Endothelial cell (in vitro differentiated cells): Measurements from ENCODE around the gene DDX25. TPM values are rescaled to one million over a fixed set of nuclear protein-coding genes. Genes with fewer than 3 reads are reported as not detected.
A peak's percentile ranks its signal among the peaks of the same experiment; 100 is the strongest.

Source experiments
- DNase-seq: peaks from one replicate; pipeline ENCODE4 v3.0.0; 2021; ENCODE audit warnings: low spot score
- H3K27ac Mint-ChIP-seq: one replicate; pipeline ENCODE4 v1.8.0; 2021; ENCODE audit warnings: mixed read lengths, inconsistent platforms; ENCODE audit not compliant: unreplicated experiment
- H3K27me3 Mint-ChIP-seq: one replicate; pipeline ENCODE4 v1.8.0; 2021; ENCODE audit warnings: mild to moderate bottlenecking, moderate library complexity, mixed read lengths, inconsistent platforms; ENCODE audit not compliant: unreplicated experiment
- H3K36me3 Mint-ChIP-seq: one replicate; pipeline ENCODE4 v1.8.0; 2021; ENCODE audit warnings: mild to moderate bottlenecking, low read depth, mixed read lengths, inconsistent platforms; ENCODE audit not compliant: unreplicated experiment
- H3K4me1 Mint-ChIP-seq: one replicate; pipeline ENCODE4 v1.8.0; 2021; ENCODE audit warnings: mild to moderate bottlenecking, mixed read lengths, inconsistent platforms; ENCODE audit not compliant: unreplicated experiment
- H3K4me3 Mint-ChIP-seq: one replicate; pipeline ENCODE4 v1.8.0; 2021; ENCODE audit warnings: mild to moderate bottlenecking, mixed read lengths, inconsistent platforms; ENCODE audit not compliant: unreplicated experiment
- H3K9me3 Mint-ChIP-seq: one replicate; pipeline ENCODE4 v1.8.0; 2021; ENCODE audit warnings: mixed read lengths, inconsistent platforms; ENCODE audit not compliant: unreplicated experiment
- CTCF ChIP-seq: fragments of 200-600 bp; sonication (generic); IDR thresholded peaks from one replicate; pipeline ENCODE4 v1.5.0; 2021; ENCODE audit warnings: antibody characterized with exemption; ENCODE audit not compliant: unreplicated experiment
- total RNA-seq: library from RNA; stranded (reverse); fragmentation: NEBNext Ultra II Directional; extraction: Animal tissue kit (Norgen Biotek cat#: 25700); gene quantifications from one replicate; pipeline ENCODE4 v1.2.1, GENCODE V29; 2021; ENCODE audit not compliant: unreplicated experiment

DDX25 gene
- total RNA-seq, 1 donor from 2014 or later = 7.5 TPM

GRCh38 chr11:125948278-125949051, 44.2 kb downstream of the DDX25 start:
- Mint-ChIP-seq H3K27ac (no peak overlapping the region), H3K36me3 (peaks cover 3% of the 10 kb centered on the region)

GRCh38 chr11:125949271-125950177, 45.2 kb downstream of the DDX25 start:
- H3K9me3 Mint-ChIP-seq = no peaks in the 10 kb centered on the region
- DNase-seq = no peak
- H3K27me3 Mint-ChIP-seq = peaks cover 7% of the 10 kb centered on the region
- peaks cover 6% of the 10 kb centered on the region for H3K36me3 Mint-ChIP-seq
- H3K27ac Mint-ChIP-seq = peak overlapping the region; percentile 49
- no peak for TF ChIP-seq CTCF
- peak overlapping the region; percentile 9 for H3K4me3 Mint-ChIP-seq
- H3K4me1 Mint-ChIP-seq = peaks cover 4% of the 10 kb centered on the region

More at GRCh38 chr11:125948278-125949051, 44.2 kb downstream of the DDX25 start:
- Mint-ChIP-seq H3K9me3 (no peaks in the 10 kb centered on the region), H3K4me1 (peaks cover 4% of the 10 kb centered on the region), H3K27me3 (peaks cover 3% of the 10 kb centered on the region), H3K4me3 (no peak overlapping the region)
- no peak for TF ChIP-seq CTCF
- no peak for DNase-seq

DNA sequence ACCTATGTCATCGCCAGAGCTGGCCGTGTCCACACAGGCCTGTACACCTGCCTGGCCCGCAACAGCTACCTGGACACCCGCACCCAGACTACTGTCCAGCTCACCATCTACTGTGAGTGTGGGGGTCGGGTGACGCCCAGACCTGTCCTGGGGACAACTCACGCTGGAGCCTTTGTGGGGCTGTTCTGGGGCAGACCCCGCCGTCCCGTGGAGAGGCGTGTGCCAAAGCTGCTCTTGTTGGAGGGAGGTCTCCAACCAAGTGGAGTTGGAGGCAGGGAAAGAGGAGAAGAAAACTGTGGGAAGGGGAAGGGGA, 45.8 kb downstream of the DDX25 start:
- TF ChIP-seq CTCF = no peak
- Mint-ChIP-seq H3K27ac (no peak overlapping the region), H3K4me1 (peaks cover 4% of the 10 kb centered on the region), H3K27me3 (peaks cover 9% of the 10 kb centered on the region), H3K9me3 (no peaks in the 10 kb centered on the region), H3K4me3 (no peak overlapping the region), H3K36me3 (peaks cover 8% of the 10 kb centered on the region)
- no peak for DNase-seq

GRCh38 chr11:125950696-125951651, 46.7 kb downstream of the DDX25 start:
- peak overlapping the region; percentile 30 for H3K4me3 Mint-ChIP-seq

More at GRCh38 chr11:125950696-125951651, 46.7 kb downstream of the DDX25 start:
- peaks cover 9% of the 10 kb centered on the region for H3K27me3 Mint-ChIP-seq
- H3K36me3 Mint-ChIP-seq = peaks cover 15% of the 10 kb centered on the region
- peak overlapping the region; percentile 9 for H3K27ac Mint-ChIP-seq
- peaks cover 4% of the 10 kb centered on the region for H3K4me1 Mint-ChIP-seq
- no peaks in the 10 kb centered on the region for H3K9me3 Mint-ChIP-seq
- no peak for TF ChIP-seq CTCF
- DNase-seq = no peak
